GM04503 (cell line): Measurements from ENCODE around the gene ABCD1.

Experiments used
- DNase-seq: peaks from one replicate; pipeline ENCODE4 v3.0.0-alpha.2; 2012; ENCODE audit warnings: low read depth

ABCD1 gene

DNA sequence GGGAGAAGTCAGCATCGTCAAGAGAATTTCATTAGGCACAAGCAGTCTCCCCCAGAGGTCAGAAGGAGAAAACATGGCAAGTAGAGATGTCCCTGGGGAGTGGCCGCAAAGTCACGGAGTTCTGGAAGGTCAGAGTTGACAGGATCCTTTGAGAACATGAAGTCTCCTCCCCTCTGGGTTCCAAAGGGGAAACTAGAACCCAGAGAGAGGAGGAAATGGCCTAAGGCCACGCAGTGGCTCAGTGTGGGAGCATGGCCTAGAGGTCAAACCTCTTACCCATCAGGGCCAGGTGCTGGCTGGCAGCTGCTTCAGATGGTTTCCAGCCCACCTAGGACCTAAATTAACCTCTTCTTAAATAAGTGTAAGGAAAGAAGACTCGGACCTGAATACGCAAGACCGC, 68.6 kb downstream of the ABCD1 start:
- DNase-seq, result no peak
